Measurements from ENCODE around the gene SMAD9.
A peak's percentile ranks its signal among the peaks of the same experiment; 100 is the strongest.
"Not testable (repeated sequence)": the region's sequence is repeated elsewhere in the genome, so short reads cannot be mapped to it uniquely, and the experiment has no call there.

The SMAD9 gene

DNA sequence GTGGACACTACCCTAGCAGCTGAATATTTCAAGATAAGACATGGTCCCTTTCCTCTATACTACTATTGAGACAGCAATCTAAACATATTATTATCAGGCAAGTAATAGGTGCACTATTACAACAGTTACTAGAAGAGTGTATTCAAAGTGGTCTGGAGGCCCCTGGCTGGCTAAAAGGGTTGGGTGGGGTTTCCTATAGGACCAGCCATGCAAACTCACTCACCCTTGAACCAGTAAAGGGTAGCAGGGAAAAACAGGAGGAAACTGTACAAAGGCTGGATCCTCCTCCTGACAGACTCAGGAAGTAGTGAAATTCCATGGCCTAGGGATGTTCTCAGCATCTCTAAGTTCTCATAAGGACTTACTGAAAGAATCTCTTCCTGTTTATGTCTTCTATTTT is 7.7 kb downstream of the SMAD9 start:
- no peak for DNase-seq (ENCODE audit: low spot score)

DNA sequence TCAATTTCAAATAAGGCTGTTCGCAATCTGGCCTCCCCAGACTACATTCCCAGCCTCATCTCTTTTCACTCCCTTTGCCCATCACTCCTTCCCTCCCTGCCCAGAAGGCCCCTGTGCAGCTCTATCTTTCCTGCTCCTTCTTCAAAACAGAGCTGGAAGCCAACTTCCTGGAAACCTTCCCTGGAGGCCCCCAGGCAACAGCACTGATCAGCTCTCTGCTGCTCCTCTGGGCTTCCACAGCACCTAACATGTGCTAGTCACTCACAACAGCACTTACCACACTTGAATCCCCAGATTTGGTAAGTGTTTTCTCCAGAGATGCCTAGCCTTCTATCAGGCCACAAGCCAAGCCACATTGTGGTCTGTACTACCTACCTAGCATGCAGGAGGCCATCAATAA is 9.5 kb downstream of the SMAD9 start:
- no peak for DNase-seq (ENCODE audit: low spot score)

DNA sequence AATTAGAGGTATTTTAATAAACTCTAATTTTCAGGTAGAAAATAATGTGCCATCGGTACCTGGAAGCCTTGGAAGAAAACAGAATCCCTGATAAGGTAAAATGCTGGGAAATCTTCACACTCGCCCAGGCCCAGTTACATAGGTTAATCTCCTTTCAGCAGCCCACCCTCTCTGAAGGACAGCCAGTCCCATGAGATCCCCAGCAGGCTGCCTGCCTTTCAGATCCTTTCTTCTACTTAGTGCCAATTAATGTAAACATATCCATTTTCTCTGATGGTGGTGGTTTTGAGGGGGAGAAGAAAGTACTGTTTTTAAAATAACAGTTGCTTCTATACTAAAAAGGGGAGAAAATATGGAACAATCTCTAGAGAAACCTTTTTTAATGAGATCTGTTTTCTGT is 12.2 kb downstream of the SMAD9 start:
- no peak for DNase-seq (ENCODE audit: low spot score)

DNA sequence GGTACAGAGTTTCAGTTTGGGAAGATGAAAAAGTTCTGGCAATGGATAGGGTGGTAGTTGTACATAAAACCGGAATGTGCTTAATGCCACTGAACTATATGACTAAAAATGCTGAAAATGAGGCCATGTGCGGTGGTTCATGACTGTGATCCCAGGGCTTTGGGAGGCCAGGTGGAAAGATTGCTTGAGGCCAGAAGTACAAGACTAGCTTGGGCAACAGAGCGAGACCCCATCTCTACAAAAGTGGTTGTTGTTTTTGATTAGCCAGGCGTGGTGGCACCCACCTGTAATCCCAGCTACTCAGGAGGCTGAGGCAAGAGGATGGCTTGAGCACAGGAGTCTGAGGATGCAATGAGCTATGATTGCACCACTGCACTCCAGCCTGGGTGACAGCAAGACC is 12.8 kb downstream of the SMAD9 start:
- no peak for DNase-seq (ENCODE audit: low spot score)

DNA sequence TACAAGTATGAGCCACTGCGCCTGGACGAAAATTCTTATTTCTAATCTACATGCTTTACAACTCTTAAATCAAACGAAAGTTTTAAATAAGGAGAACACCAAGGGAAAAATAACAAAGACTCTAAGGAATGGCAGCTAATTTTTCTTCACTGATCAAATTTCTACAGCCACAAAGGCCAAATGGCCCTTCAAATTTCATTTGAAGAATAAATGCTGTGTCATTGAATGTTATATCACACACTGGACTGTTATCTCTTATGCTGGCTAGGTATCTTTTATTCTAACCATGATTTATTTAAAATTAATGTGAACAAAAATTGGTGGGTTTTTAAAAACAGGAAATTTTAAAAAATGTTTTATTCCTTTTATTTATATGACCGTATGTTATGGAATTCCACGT is 14.1 kb downstream of the SMAD9 start:
- no peak for DNase-seq (ENCODE audit: low spot score)

DNA sequence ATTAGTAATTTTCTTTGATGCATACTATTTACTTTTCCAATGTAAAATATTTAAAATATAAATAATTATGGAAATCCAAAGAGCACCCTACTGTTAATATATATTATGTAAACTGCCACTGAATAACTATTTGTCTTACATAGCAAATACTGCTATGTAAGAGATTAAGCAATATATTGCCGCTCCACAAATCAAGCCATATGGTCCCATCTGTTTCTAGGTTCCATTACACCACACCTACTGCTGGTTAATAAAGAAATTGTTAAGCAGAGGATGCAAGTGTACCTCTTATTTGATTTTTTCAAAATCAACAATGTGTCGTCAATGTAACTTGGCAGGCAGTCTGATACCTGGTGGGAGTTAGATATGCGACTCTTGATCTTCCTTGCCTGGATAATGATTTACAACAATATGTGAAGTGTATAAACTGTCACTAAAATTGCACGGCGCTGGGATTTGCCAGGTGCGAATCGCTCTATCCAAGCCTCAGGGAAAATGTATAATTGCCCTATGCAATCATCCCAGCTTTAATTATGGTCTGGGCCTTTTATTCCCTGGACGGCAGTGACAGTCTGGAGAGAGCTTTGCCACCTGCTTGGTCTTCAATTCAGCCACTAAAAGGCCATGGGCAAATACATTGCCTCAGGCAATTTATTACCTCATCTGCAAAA is 16.0 kb downstream of the SMAD9 start:
- no peak for DNase-seq (ENCODE audit: low spot score)

DNA sequence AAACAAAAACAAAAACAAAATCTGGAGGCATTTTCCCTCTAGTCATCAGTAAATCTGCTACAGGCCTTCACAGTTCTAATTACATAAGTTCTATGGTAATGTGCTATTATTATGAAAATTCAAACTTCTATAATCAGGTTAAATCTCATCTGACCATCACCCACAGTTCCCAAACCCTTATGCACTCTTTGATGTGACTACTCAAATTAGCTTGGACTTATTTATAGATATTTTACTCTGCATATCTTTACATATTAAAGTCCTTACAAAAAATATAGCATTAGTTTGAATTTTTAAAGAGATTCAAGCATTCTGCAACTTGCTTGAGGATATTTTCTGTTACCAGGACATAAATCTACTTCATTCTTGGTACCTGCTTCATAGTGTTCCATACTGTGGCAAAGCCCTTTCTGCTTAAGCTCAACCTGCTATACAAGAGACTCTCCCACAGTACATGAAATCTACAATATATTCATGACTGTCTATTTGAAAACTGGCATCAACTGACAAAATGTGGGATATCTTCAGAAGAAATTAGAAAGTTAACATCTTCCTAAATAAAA is 22.9 kb downstream of the SMAD9 start:
- DNase-seq (ENCODE audit: low spot score) = no peak

DNA sequence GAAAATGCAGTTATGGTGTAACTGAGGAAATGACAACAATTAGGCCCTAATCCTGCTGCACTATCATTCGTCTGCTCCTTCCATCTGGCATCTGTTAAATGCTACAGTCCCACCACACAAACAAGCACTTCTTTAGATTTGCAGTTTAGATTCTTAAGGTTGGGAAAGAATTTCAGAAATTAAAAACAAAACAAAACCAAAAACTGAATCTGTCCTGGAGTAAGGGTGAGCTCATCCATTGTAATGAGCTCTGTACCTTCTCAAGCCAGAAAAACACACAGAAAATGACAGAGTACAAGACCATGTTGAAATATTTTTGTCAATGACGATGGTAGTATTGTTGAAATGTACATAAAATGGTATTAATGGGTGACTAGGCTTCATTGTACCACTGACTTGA is 28.3 kb downstream of the SMAD9 start:
- peak; percentile 58 for DNase-seq (ENCODE audit: low spot score)

DNA sequence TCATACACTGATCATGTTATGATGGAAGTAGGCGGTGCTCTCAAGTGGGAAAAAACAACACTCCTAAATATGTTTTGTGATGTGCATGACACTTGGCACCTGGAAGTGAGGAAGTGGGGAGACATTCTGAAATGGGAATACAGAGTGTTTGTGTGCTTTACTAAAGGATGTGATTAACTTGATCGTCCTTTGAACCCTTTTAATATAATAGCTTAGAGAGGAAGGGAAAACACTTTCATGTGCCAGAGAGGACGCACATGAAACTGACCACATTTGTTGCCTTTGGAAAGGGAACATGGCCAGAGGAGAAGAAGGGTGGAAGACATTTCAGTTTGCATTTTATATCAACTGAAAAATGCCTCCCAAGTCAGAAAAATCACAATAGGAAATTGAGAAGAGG is 31.4 kb downstream of the SMAD9 start:
- no peak for DNase-seq (ENCODE audit: low spot score)

DNA sequence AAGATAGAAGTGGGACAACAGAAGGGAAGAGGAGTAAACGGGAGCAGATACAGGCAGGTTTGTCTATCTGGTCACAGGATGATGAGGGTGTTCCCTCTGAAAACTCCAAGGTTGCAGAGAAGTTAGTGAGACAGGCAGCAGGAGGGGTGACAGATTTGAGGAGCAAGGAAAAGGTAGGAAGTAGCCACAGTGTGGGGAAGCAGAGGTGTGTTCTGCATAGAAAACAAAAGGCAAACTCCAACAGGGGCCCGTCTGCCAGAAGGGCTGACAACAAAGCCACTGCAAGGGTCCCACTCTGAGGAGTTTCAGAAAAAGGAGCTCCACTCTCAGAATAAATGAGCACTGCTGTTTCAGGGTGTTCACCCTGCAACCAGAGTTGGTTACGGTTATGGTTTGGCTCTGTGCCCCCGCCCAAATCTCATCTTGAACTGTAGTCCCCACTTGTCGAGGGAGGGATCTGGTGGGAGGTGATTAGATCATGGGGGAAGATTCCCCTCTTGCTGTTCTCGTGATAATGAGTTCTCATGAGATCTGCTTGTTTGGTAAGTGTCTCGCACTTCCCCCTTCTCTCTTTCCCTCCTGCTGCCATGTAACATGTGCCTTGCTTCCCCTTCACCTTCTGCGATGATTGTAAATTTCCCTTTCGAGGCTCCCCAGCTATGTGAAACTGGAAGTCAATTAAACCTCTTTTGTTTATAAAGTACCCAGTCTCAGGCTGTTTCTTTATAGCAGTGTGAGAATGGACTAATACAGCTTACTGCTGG is 32.1 kb downstream of the SMAD9 start:
- no peak for DNase-seq (ENCODE audit: low spot score)

DNA sequence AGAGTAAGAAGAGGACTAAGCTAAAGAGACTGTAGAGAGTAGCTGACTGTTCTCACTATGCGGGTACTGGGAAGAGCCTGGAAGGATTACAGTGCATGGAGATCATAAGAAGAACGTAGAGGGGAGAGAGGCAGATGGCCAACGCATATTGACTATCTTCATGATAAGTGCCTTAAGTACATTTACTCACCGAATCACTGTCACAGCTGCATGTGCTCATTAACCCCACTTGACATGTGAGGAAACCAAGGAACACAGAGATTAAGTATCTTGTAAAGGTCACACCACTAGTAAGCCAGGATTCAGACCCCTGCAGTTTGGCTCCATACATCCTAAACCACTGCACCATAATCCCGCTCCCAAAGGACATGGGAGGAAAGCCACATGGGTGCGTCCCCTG is 34.1 kb downstream of the SMAD9 start:
- no peak for DNase-seq (ENCODE audit: low spot score)

DNA sequence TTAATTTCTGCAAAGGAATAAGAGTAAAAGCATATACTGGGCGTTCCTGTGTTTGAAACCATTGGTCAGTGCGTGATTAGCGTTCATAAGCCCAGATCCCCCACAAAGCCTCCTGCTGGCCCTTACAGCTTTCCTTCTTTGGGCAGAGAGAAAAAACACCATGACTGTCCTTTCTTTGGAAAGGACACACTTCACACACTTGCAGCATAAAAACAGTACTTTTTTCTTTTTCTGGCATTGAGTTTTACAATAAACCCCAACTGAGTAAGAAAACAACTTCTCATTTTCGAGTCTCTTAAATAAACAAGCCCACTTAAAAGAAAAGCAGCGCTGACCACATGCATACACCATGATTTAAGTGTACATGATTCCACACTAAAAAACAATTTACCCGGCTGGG is 35.8 kb downstream of the SMAD9 start:
- DNase-seq (ENCODE audit: low spot score) = no peak

DNA sequence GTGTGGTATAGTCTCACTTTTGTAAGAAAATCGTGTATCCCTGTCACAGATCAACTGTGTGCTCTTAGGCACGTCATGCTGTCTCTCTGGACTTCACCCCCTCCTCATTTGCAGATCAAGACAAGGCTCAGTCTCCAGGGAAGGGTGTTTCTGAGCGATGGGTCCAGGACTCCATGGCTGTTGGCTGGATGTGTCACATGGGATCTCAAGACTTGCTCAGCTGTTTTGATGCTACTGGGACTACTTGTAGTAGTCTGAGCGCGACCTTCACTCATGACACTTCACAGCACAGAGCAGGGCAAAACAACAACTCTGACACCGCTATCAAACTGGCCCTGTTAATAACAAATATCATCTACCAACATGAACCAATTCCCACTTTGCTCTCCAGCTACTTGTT is 36.2 kb downstream of the SMAD9 start:
- no peak for DNase-seq (ENCODE audit: low spot score)

DNA sequence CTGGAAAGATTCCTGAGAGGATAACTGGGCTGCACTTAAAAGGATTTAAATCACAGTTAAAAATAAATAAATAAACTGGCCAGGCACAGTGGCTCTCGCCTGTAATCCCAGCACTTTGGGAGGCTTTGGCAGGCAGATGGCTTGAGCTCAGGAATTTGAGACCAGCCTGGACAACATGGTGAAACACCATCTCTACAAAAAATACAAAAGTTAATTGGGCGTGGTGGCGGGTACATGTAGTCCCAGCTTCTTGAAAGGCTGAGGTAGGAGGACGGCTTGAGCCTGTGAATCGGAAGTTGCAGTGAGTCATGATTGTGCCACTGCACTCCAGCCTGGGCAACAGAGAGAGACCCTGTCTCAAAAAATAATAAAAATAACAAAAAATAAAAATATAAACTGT is 36.6 kb downstream of the SMAD9 start:
- DNase-seq (ENCODE audit: low spot score) = not testable (repeated sequence)

DNA sequence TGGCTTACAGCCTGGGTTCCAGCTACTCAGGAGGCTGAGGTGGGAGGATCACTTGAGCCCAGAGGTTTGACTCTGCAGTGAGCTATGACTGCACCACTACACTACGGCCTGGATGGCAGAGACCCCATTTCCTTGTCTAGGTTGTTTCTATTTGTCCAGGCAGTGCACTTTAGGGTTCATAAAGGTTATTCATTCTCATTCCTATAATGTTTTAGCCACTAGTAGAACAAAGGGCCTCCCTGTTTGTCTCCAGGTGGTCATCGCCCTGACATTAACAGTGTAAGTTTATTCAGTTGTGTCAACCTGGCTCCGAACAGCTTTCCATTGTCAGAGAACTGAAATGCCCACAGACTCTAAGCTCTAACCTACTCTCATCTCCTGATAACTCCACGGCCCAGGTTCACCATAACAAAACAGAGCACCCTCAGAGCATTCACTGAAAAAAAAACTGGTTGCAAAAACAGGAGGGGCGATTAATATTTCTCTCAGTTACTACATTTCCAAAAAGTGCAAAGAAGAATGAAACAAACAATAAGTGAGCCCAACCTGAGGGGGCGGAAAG is 37.1 kb downstream of the SMAD9 start:
- no peak for DNase-seq (ENCODE audit: low spot score)

DNA sequence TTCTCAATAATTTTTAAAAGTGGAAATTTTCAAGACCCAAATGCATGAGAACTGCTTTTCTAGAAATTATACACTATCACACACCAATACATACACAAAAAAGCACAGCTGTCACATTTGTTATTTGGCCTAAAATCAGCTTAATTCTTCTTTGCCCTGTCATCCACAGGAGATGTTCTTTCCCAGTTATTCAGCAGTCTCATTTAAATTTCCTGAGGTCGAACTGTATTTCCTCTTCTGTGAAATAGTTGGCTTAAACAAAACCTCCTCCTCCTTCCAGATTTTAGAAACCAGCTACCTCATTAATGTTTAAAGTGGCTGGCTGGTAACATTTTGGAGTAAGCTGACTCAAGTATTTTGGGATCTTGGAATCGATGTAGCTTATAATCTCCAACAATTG is 39.1 kb downstream of the SMAD9 start:
- DNase-seq (ENCODE audit: low spot score) = peak; percentile 42

DNA sequence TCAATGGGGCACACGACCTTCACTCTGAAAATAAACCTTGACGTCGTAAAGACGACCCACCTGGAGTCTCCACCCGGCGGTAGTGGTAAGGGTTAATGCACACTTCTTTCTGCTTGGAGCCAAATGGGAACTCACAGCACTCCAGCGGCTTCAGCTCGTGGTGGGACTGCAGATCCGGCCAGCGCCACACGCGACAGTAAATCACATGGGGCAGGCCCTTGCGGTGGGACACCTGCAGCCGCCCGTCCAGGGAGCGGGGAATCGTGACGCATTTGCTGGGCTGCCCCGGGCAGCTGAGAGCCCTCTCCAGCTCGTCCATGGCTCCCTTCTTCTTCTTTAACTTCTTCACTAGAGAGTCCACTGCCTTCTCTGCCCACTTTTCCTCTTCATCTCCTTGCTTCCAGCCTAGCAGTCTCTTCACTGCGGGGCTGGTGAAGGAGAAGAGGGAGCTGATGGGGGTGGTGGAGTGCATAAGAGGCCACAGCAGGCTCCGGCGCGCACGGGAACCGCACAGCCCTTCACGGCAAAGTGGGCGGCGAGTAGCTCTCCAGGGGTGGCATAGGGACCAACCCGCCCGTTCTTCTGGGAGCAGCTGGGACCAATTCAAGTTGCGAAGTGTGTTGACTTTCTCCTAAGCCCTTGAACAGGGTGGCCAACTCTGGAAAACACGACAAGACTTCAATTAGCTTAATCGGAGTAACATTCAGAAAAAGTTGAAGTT is 40.7 kb downstream of the SMAD9 start:
- no peak for DNase-seq (ENCODE audit: low spot score)

DNA sequence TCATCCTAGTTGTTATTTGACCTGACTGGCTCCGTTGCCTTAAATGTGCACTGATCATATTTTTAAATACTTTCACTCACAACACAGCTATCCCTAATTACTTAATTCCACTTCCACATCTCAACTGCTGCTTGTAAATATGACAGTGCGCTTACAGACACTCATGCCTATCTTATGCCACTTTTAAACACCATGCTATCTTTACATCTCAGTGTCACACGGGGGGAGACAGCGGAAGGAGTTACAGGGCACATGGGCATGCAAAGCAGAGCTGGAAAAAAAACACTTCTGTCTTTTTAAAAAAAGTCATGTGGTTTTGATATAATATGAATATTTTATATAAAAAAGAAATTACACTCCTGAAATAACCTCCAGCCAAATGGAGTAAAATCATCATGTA is 44.1 kb downstream of the SMAD9 start:
- no peak for DNase-seq (ENCODE audit: low spot score)

DNA sequence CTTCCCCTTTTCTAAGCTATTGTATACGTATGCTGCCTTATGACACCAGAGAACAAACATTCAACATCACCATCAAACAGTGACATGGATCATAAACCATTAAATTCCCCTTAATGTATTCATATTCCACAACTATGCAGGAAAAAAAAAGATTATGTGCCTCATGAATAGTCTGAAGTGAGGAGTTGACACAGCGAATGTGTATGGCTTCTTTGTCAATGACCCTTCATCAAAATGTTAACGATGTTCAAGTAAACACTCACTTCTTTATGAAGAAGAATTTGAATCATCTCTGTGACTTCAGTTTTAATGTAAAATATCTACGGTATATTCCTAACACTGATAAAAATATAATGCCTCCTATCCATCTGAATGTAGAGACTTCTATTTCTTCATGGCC is 44.6 kb downstream of the SMAD9 start:
- DNase-seq (ENCODE audit: low spot score) = no peak

DNA sequence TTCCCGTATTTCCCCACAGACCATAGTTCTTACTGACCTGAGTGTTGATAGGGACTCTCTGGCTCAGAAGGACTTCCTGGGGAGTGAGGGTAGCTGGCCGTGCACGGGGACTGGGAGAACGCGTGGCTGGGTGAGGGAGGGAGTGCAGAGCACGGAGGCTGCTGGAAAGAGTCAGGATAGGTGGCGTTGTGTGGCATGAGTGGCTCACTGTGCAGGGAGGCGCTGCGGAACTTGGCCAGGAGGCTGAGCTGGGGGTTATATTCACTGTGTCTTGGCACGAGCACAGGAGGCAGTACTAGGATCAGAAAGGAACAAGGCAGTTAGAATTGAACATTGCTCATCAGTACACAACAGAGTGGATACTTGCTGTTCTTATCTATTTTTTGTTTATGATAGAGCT is 47.4 kb downstream of the SMAD9 start:
- DNase-seq (ENCODE audit: low spot score) = no peak

DNA sequence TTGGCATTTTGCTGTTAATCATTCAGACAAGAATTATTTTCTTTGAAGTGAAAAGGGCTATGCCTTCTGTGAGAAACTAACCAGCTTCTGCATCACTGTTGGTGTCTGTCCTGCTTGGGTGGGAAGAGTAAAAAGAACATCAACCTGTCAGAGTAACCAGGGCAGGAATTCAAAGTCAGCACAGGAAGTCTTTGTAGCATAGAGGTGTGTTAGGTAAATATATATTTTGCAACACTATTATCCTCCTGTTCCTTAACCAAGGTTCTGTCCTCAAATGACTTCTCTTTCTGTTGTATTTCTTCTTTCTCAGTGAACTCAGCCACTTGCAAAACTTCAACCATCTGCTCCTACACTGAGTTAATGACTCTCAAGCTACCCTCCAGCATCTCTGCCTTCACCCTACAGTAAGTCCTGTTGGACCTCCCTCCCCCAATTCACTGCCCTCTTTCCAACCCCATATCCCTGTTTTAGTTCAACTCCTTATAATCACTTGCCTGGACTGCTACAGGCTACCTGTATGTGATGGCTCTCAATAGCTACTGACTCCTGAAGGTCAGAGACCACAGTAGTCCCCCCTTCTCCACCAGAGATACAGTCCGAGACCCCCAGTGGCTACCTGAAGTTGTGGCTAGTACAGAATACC is 49.9 kb downstream of the SMAD9 start:
- DNase-seq (ENCODE audit: low spot score) = no peak

DNA sequence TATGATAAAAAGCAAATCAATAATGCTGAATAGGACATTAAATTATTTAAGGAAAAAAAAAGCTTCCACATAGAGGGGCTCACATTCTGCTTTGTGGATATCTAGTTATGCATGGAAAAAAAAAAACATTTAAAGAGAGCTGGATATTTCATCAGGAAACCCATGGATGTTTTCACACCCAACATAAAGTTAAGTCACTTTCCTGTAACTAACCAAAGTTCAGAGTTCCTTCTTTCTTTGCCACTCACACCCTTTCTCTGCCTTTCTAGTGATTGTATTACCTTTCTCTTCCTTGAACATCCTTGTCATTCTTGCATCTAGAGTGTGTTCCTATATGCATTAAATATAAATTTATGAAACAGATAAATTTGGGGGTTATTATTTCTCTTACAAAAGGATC is 53.8 kb downstream of the SMAD9 start:
- no peak for DNase-seq (ENCODE audit: low spot score)
